ENCODE data around the gene PREPL. TPM values are rescaled to one million over a fixed set of nuclear protein-coding genes. Genes with fewer than 3 reads are reported as not detected.

Gene PREPL
- total and polyA plus RNA-seq, 2 experiments from 2014 or later: 16.5 to 49.0 TPM

- TF ChIP-seq, protein P1, sequence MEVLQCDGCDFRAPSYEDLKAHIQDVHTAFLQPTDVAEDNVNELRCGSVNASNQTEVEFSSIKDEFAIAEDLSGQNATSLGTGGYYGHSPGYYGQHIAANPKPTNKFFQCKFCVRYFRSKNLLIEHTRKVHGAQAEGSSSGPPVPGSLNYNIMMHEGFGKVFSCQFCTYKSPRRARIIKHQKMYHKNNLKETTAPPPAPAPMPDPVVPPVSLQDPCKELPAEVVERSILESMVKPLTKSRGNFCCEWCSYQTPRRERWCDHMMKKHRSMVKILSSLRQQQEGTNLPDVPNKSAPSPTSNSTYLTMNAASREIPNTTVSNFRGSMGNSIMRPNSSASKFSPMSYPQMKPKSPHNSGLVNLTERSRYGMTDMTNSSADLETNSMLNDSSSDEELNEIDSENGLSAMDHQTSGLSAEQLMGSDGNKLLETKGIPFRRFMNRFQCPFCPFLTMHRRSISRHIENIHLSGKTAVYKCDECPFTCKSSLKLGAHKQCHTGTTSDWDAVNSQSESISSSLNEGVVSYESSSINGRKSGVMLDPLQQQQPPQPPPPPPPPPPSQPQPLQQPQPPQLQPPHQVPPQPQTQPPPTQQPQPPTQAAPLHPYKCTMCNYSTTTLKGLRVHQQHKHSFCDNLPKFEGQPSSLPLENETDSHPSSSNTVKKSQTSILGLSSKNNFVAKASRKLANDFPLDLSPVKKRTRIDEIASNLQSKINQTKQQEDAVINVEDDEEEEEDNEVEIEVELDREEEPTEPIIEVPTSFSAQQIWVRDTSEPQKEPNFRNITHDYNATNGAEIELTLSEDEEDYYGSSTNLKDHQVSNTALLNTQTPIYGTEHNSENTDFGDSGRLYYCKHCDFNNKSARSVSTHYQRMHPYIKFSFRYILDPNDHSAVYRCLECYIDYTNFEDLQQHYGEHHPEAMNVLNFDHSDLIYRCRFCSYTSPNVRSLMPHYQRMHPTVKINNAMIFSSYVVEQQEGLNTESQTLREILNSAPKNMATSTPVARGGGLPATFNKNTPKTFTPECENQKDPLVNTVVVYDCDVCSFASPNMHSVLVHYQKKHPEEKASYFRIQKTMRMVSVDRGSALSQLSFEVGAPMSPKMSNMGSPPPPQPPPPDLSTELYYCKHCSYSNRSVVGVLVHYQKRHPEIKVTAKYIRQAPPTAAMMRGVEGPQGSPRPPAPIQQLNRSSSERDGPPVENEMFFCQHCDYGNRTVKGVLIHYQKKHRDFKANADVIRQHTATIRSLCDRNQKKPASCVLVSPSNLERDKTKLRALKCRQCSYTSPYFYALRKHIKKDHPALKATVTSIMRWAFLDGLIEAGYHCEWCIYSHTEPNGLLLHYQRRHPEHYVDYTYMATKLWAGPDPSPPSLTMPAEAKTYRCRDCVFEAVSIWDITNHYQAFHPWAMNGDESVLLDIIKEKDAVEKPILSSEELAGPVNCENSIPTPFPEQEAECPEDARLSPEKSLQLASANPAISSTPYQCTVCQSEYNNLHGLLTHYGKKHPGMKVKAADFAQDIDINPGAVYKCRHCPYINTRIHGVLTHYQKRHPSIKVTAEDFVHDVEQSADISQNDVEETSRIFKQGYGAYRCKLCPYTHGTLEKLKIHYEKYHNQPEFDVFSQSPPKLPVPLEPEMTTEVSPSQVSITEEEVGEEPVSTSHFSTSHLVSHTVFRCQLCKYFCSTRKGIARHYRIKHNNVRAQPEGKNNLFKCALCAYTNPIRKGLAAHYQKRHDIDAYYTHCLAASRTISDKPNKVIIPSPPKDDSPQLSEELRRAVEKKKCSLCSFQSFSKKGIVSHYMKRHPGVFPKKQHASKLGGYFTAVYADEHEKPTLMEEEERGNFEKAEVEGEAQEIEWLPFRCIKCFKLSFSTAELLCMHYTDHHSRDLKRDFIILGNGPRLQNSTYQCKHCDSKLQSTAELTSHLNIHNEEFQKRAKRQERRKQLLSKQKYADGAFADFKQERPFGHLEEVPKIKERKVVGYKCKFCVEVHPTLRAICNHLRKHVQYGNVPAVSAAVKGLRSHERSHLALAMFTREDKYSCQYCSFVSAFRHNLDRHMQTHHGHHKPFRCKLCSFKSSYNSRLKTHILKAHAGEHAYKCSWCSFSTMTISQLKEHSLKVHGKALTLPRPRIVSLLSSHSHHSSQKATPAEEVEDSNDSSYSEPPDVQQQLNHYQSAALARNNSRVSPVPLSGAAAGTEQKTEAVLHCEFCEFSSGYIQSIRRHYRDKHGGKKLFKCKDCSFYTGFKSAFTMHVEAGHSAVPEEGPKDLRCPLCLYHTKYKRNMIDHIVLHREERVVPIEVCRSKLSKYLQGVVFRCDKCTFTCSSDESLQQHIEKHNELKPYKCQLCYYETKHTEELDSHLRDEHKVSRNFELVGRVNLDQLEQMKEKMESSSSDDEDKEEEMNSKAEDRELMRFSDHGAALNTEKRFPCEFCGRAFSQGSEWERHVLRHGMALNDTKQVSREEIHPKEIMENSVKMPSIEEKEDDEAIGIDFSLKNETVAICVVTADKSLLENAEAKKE (CRISPR knock-in tag; IDR thresholded peaks at IDR 0.05): no peak
- no peak for TF ChIP-seq ZNF331 (CRISPR knock-in tag; IDR thresholded peaks at IDR 0.05; ENCODE audit: low read depth)
- TF ChIP-seq POLR2AphosphoS5 (IDR thresholded peaks at IDR 0.05; ENCODE audit: low read depth): no peak
- TF ChIP-seq REST (IDR thresholded peaks at IDR 0.05; ENCODE audit: unreplicated experiment): no peak
- TF ChIP-seq EZH2phosphoT487 (IDR thresholded peaks at IDR 0.05; ENCODE audit: unreplicated experiment): no peak
- no peak for TF ChIP-seq EZH2 (IDR thresholded peaks at IDR 0.05; ENCODE audit: low read depth, unreplicated experiment)
- TF ChIP-seq CREB1 (CRISPR knock-in tag; IDR thresholded peaks at IDR 0.05; ENCODE audit: low read depth): no peak
- TF ChIP-seq JUNB (IDR thresholded peaks at IDR 0.05; ENCODE audit: unreplicated experiment): no peak
- TF ChIP-seq CTCF (conservative IDR thresholded peaks at IDR 0.05; ENCODE audit: low read depth in 2 of 2): no peak
- no peak for TF ChIP-seq NANOG (IDR thresholded peaks at IDR 0.05; ENCODE audit: borderline replicate concordance)
- TF ChIP-seq ZNF114 (CRISPR knock-in tag; IDR thresholded peaks at IDR 0.05): no peak
Observed at GRCh38 chr2:44283116-44283666, 78.1 kb downstream of the PREPL start (continued).
